Stimulated activated CD8-positive, alpha-beta memory T cell treated with anti-CD3 and anti-CD28 coated beads, Interleukin-7, amount 100 ng/mL, for 4 hours (primary cell): Measurements from ENCODE around the gene ARAP3.
"Not testable (repeated sequence)": the region's sequence is repeated elsewhere in the genome, so short reads cannot be mapped to it uniquely, and the experiment has no call there.

Experiments
- DNase-seq, 2 donors: peaks; one replicate each; pipeline ENCODE4 v3.0.0-alpha.2; 2020; ENCODE audit warnings: low read depth in 2 of 2

The ARAP3 gene

DNA sequence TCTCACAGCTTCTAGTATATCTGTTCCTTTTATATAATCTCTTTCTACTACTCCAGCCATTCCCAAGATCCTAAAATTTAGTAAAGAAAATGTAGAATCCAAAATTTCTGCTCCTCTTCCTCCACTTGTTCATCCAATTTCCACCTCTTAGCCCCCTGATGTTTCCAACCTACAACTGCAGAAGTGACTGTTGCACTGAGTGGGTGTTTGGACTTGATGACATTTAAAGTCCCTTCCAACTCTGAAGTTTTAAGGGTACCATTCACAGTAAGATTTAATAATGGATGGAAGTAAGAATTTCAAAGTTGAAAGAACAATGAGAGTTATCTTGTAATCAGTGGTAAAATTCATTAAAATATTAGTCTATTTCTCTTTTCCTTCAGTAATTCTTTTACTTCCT, 68.7 kb downstream of the ARAP3 start:
- DNase-seq, result no peak

DNA sequence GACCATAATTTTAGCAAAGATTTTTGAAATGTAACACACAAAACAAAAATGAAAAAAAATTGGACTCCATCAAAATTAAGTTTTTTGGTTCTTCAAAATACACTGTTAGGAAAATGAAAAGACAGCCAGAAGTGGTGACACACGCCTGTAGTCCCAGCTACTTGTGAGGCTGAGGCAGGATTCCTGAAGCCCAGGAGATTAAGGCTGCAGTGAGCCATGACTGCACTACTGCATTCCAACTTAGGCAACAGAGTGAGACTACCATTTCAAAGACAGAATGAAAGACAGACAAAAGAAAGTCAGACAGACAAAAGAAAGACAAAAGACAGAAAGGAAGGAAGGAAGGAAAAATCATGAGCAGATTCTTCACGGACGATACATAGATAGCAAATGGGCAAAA, 70.7 kb downstream of the ARAP3 start:
- no peak for DNase-seq

DNA sequence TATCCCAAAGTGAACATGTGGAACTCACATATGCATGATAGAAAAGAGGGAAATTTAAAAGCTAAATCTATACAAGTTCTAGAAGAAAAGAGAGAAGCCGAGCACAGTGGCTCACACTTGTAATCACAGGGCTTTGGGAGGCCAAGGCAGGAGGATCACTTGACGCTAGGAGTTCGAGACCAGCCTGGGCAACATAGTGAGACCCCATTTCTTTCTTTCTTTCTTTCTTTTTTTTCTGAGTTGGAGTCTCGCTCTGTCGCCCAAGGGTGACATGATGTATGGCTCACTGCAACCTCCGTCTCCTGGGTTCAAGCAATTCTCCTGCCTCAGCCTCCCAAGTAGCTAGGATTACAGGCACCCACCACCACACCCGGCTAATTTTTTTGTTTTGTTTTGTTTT, 72.1 kb downstream of the ARAP3 start:
- not testable (repeated sequence) for DNase-seq

DNA sequence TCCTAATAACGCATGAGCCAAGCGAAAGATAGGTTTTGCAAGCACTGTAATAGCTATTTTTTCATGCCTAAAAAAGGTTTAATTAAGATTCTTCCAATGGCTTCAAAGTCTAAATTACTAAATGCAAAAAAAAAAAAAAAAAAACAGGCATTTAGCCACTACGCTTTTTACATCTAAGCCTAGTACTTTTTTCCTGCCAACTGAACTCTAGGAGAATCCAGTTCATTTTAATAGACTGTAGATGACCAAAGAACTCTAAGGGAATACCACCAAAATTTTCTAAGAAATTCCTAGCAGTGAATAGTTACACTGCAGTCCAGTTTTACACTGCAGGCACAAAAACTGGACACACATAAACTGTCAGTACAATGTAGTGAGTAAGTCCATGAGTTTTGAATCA, 73.0 kb downstream of the ARAP3 start:
- DNase-seq, result no peak

DNA sequence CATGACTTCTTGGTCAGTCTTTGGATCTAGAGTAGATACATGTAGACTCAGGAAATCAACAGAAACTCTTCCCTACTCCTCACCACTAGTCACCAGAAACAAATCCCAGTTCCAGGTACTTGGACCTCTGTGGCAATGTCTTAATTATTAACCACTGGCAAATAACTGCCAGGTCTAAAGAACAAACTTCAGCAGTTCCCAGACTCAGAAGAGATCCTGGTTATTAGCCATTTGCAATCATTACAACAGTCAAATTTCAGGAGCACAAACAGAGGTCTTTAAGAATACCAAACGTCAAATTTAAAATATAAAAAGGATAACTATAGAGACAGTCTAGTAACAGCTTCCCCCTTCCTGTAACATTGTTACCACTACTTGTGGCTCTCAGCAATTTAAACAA, 73.5 kb downstream of the ARAP3 start:
- DNase-seq, result no peak

DNA sequence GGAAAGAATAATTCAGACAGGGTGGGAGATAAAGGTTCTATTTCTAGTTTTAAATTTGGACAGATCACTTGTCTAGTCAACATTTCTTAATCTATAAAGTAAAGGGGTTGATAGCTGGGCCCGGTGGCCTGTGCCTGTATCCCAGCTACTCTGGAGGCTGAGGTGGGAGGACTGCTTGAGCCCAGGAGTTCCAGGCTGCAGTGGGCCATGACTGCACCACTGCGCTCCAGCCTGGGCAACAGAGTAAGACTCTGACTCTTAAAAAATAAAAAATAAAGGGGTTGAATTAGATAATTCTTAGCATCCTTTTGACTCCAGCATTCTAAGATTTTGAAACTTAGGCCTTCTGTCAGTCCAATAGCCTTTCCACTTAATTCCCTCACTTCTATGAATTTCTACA, 74.0 kb downstream of the ARAP3 start:
- DNase-seq, result no peak

DNA sequence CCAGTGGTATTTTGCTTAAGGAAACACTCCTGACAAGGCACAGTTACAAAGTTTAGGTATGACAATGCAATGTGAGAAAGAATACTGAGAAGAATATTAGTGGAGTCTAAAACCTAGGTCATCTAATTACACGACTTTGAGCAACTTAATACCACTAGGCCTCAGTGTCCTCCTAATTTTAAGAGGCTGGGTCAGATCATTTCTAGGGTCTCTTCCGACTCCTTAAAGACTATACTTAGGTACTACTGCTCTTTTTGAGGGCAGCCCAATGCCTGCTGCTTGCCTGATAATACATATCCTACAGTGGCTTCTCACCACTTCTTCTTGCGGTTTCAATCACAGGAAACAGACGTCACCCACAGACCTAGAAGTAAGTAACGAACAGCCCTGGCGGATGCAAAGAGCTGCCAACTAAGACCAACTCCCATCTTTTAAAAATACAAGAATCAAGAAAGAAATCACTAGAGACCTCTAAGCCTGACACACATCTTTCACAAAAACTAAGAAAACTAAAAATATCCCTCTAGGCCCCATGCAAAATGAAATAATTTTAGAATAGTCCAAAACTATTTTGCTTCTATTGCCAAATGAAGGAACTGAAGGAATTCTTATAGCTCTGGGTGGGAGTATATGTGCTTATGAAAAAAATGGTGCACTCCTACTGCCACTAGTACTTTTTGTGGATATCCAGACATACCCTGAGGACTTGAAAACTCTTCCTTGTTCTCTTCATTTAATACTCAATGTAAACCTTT, 76.3 kb downstream of the ARAP3 start:
- peak; percentile 54 to 74 for DNase-seq

DNA sequence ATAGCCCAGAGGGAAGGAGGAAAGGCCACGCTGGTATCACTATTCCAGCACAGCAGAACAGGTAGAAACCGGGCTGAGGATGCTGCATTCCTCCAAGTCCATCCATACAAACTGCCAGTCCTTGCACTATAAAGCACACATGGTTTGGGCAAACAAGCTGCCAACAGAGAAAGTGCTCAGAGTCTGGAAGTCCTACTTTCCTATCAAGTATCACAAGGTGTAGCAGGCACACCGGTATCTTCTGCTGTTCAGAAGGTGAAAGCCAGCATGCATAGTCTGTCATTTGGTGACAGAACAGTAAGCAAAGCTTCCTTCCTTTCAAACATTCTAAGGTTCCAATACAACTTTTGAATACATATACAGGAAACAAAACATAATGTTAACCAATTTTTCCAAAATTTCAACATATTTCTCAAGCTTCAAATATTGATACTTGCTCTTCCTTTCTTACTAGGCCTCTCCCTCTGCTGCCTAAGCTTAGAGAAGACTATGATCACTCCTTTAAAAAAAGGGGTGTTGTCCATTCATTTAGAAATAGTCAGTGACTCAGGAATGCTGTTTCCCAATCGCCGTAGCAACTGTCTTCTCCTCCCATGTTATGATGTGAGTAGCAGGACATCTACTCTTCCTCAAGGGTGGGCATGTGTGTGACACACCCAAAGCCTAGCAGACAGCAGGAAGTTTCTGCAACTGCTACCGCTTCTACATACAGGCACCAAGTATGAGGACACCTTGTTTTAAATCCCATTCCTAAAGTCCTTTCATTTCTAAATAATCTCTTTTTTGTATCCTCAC, 77.9 kb downstream of the ARAP3 start:
- DNase-seq, result no peak
